ENCODE measurements around the gene ARVCF. TPM values are rescaled to one million over a fixed set of nuclear protein-coding genes. Genes with fewer than 3 reads are reported as not detected.

ARVCF gene
- total and polyA plus RNA-seq, 2 of the 8 experiments (the other 6 are each of a cell fraction or from before 2014, with no cell fraction given): 31.0 to 43.2 TPM

DNA sequence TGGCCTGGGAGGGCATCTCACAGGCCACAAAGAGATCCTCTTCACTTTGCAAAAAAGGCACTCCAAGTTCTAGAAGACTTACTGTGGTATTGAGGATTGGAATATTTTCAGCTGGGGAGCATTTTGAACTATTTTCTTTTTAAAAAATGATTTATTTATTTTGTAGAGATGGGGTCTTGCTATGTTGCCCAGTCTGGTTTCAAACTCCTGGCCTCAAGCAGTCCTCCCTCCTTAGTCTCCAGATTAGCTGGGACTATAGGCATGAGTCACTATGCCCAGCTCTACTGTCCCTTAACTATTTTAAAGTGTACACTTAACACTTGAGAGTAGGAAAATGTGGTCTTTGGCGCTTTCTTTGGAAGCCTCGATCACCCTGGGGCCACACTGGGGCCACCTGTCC is 38.5 kb upstream of the ARVCF start:
- H3K9me3 ChIP-seq (ENCODE audit: insufficient read depth in 2 of 2, low read depth in 1 of 2, low read length in 1 of 2): no peaks in the 10 kb centered on the region
- H3K14ac ChIP-seq (ENCODE audit: insufficient read length): no peak overlapping the region
- no peak overlapping the region for H2AK5ac ChIP-seq (ENCODE audit: low read depth, low read length)
- H3K36me3 ChIP-seq (ENCODE audit: control insufficient read depth in 2 of 4, insufficient read depth in 4 of 4, low read length in 3 of 4): no peaks in the 10 kb centered on the region
- 0 out of 2 replicates have a peak, but pooled peaks cover 2% of the 10 kb centered on the region for H3K23me2 ChIP-seq (ENCODE audit: low read depth, low read length)
- H2BK20ac ChIP-seq (ENCODE audit: low read length): no peak overlapping the region
- ChIA-PET POLR2A (ENCODE audit: partially characterized antibody) (no interaction called here), CTCF (ENCODE audit: partially characterized antibody) (interaction anchor here (1.1 kb wide), 1 partner anchor 13 kb away, joined by 3 read pairs; no protein-coding TSS in a partner anchor)
- FAIRE-seq: no peak
- H3K56ac ChIP-seq (replicated peaks; ENCODE audit: insufficient read length, low read depth, low read length): no peak overlapping the region
- no peak overlapping the region for H2BK12ac ChIP-seq (ENCODE audit: low read depth, low read length)
- H2BK120ac ChIP-seq (replicated peaks; ENCODE audit: low read depth, low read length): no peak overlapping the region
- H3K23ac ChIP-seq (ENCODE audit: insufficient read length): no peak overlapping the region
- H3K79me1 ChIP-seq (ENCODE audit: low read depth, low read length): no peaks in the 10 kb centered on the region
- no peak overlapping the region for H3K27ac ChIP-seq (ENCODE audit: low read depth, low read length)
- no peak overlapping the region for H3K4me2 ChIP-seq (ENCODE audit: insufficient read depth in 1 of 2, low read depth in 2 of 2, low read length in 2 of 2)
- 83% methylated on average over 2 of the region's 2 CpGs; no CpG with 5 or more reads in 1 of the 2 experiments for WGBS, 2 experiments (ENCODE audit: extremely low coverage in 1 of 2, insufficient coverage in 1 of 2, insufficient read length in 1 of 2, insufficient replicate concordance in 2 of 2, low coverage in 1 of 2, low lambda C conversion rate in 2 of 2, missing lambda C conversion rate in 1 of 2)
- peaks cover 0 to 5% of the 10 kb centered on the region in 2 experiments for H4K20me1 ChIP-seq (replicated peaks in 1 of 2; ENCODE audit: control insufficient read depth in 1 of 2, insufficient read depth in 2 of 2, low read length in 2 of 2)
- no peak overlapping the region for H3K18ac ChIP-seq (ENCODE audit: extremely low read depth, low read length)
- H3K27me3 ChIP-seq (replicated peaks in 1 of 4; ENCODE audit: control insufficient read depth in 3 of 4, extremely low read depth in 1 of 4, insufficient read depth in 3 of 4, low read length in 3 of 4): no peaks in the 10 kb centered on the region; a peak in 1 of 7 replicates
- H4K5ac ChIP-seq (ENCODE audit: insufficient read length, low read depth, low read length): no peak overlapping the region
- no peaks in the 10 kb centered on the region for H3K4me1 ChIP-seq (replicated peaks in 1 of 4; ENCODE audit: control insufficient read depth in 3 of 4, insufficient read depth in 4 of 4, low read length in 3 of 4)
- H3K9ac ChIP-seq (replicated peaks in 1 of 4; ENCODE audit: extremely low read depth in 1 of 4, low read depth in 3 of 4, low read length in 3 of 4): no peak overlapping the region
- H4K8ac ChIP-seq (ENCODE audit: extremely low read depth, insufficient read depth, low read length): no peak overlapping the region
- H4K91ac ChIP-seq (replicated peaks; ENCODE audit: insufficient read length, low read length): no peak overlapping the region
- H2AFZ ChIP-seq (ENCODE audit: low read length): no peak overlapping the region
- H3K79me2 ChIP-seq (ENCODE audit: control insufficient read depth in 1 of 2, insufficient read depth in 2 of 2, low read length in 2 of 2): no peaks in the 10 kb centered on the region
- H2BK5ac ChIP-seq (ENCODE audit: low read depth, low read length): no peak overlapping the region
- H2BK15ac ChIP-seq (ENCODE audit: low read length): no peak overlapping the region
- no peak overlapping the region for H3K4me3 ChIP-seq (ENCODE audit: extremely low read depth in 1 of 4, insufficient read depth in 2 of 4, low read depth in 3 of 4, low read length in 4 of 4)
- H3K4ac ChIP-seq (replicated peaks; ENCODE audit: insufficient read length, low read depth, low read length): no peak overlapping the region
- no peak for DNase-seq (ENCODE audit: low read depth in 1 of 2, low spot score in 2 of 2)
- TF ChIP-seq MAFK (IDR thresholded peaks at IDR 0.05; ENCODE audit: low read depth, low read length) (no peak), SP1 (IDR thresholded peaks at IDR 0.05; ENCODE audit: low read depth, low read length) (no peak), PHF8 (conservative IDR thresholded peaks at IDR 0.05; ENCODE audit: low read depth, low read length) (no peak), EP300 (IDR thresholded peaks at IDR 0.05; ENCODE audit: borderline replicate concordance in 1 of 2, low read depth in 2 of 2, low read length in 2 of 2) (no peak), CBX5 (IDR thresholded peaks at IDR 0.05; ENCODE audit: low read depth, low read length) (no peak), ASH2L (IDR thresholded peaks at IDR 0.05; ENCODE audit: low read length) (no peak), RFX5 (IDR thresholded peaks at IDR 0.05; ENCODE audit: borderline replicate concordance, low read depth, low read length) (no peak), RXRA (IDR thresholded peaks at IDR 0.05; ENCODE audit: insufficient read depth, low read depth, low read length) (no peak), GABPA (IDR thresholded peaks at IDR 0.05; ENCODE audit: borderline replicate concordance, insufficient read depth, low read length) (no peak), BRCA1 (IDR thresholded peaks at IDR 0.05; ENCODE audit: low read depth, low read length) (no peak)
- TF ChIP-seq, protein P1, sequence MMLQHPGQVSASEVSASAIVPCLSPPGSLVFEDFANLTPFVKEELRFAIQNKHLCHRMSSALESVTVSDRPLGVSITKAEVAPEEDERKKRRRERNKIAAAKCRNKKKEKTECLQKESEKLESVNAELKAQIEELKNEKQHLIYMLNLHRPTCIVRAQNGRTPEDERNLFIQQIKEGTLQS (IDR thresholded peaks at IDR 0.05; ENCODE audit: insufficient read depth, low read depth, low read length): no peak
- TF ChIP-seq, protein P2, sequence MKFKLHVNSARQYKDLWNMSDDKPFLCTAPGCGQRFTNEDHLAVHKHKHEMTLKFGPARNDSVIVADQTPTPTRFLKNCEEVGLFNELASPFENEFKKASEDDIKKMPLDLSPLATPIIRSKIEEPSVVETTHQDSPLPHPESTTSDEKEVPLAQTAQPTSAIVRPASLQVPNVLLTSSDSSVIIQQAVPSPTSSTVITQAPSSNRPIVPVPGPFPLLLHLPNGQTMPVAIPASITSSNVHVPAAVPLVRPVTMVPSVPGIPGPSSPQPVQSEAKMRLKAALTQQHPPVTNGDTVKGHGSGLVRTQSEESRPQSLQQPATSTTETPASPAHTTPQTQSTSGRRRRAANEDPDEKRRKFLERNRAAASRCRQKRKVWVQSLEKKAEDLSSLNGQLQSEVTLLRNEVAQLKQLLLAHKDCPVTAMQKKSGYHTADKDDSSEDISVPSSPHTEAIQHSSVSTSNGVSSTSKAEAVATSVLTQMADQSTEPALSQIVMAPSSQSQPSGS (IDR thresholded peaks at IDR 0.05; ENCODE audit: low read length): no peak
